Fibroblast of skin of left quadriceps (primary cell): ENCODE measurements around the gene BMP2K.
"Not testable (repeated sequence)": the region's sequence is repeated elsewhere in the genome, so short reads cannot be mapped to it uniquely, and the experiment has no call there.

Experiments used
- DNase-seq, 2 experiments: peaks; one replicate each; pipeline ENCODE4 v3.0.0-alpha.2; 2013; ENCODE audit warnings: low read depth in 2 of 2

BMP2K gene

GRCh38 chr4:78863991-78864390 lies 87.8 kb downstream of the BMP2K start:
- DNase-seq: no peak

GRCh38 chr4:78864405-78865024 lies 88.4 kb downstream of the BMP2K start:
- peak; percentile 64 to 69 for DNase-seq

GRCh38 chr4:78865451-78865850 lies 89.3 kb downstream of the BMP2K start:
- no peak for DNase-seq

GRCh38 chr4:78868712-78869111 lies 92.6 kb downstream of the BMP2K start:
- DNase-seq: not testable (repeated sequence)

- no peak for DNase-seq
Observed at GRCh38 chr4:78870056-78870455, 93.9 kb downstream of the BMP2K start.

- peak in 1 of 2 experiments; percentile 15 for DNase-seq
Observed at GRCh38 chr4:78876568-78877320, 100.6 kb downstream of the BMP2K start.

- DNase-seq: no peak
Observed at GRCh38 chr4:78878031-78878430, 101.9 kb downstream of the BMP2K start.

- no peak for DNase-seq
Observed at GRCh38 chr4:78880874-78881492, 104.8 kb downstream of the BMP2K start.

- DNase-seq: no peak
Observed at GRCh38 chr4:78885598-78885997, 109.4 kb downstream of the BMP2K start.

- no peak for DNase-seq
Observed at GRCh38 chr4:78889955-78890354, 113.8 kb downstream of the BMP2K start.

GRCh38 chr4:78899302-78899701 lies 123.2 kb downstream of the BMP2K start:
- no peak for DNase-seq

- DNase-seq: no peak
Observed at GRCh38 chr4:78901882-78902281, 125.7 kb downstream of the BMP2K start.

- DNase-seq: no peak
Observed at GRCh38 chr4:78902298-78902697, 126.1 kb downstream of the BMP2K start.

- no peak for DNase-seq
Observed at GRCh38 chr4:78904143-78904542, 128.0 kb downstream of the BMP2K start.

- no peak for DNase-seq
Observed at GRCh38 chr4:78907638-78908037, 131.5 kb downstream of the BMP2K start.

GRCh38 chr4:78908974-78909373 lies 132.8 kb downstream of the BMP2K start:
- DNase-seq: not testable (repeated sequence)

- no peak for DNase-seq
Observed at GRCh38 chr4:78910612-78911011, 134.5 kb downstream of the BMP2K start.

- DNase-seq: peak in 1 of 2 experiments; percentile 14
Observed at GRCh38 chr4:78922207-78922606, 146.1 kb downstream of the BMP2K start.

- no peak for DNase-seq
Observed at GRCh38 chr4:78923464-78924312, 147.5 kb downstream of the BMP2K start.

GRCh38 chr4:78926826-78927225 lies 150.7 kb downstream of the BMP2K start:
- DNase-seq: no peak

- DNase-seq: no peak
Observed at GRCh38 chr4:78928835-78929234, 152.7 kb downstream of the BMP2K start.

- no peak for DNase-seq
Observed at GRCh38 chr4:78930016-78930629, 154.0 kb downstream of the BMP2K start.
